ENCODE data around the gene ATP6V1B1.

Gene ATP6V1B1

GRCh38 chr2:70977605-70978205 is 42.0 kb downstream of the ATP6V1B1 start:
- no peak for DNase-seq

GRCh38 chr2:70978341-70979179 is 42.9 kb downstream of the ATP6V1B1 start, which contains the start of gene ANKRD53:
Gene ANKRD53, plus strand, starts transcription at chr2:70978630. Its CDS starts 16 bp downstream, at chr2:70978646.
- peak; percentile 72 for DNase-seq

- DNase-seq, result no peak
These were observed 43.4 kb downstream of the ATP6V1B1 start for GRCh38 chr2:70979180-70979488.

GRCh38 chr2:70979626-70980025 is 43.9 kb downstream of the ATP6V1B1 start:
- peak; percentile 17 for DNase-seq

GRCh38 chr2:70981421-70981820 is 45.7 kb downstream of the ATP6V1B1 start:
- no peak for DNase-seq

- peak; percentile 16 for DNase-seq
These were observed 46.4 kb downstream of the ATP6V1B1 start for GRCh38 chr2:70981866-70982810.

GRCh38 chr2:70982971-70983370 is 47.3 kb downstream of the ATP6V1B1 start:
- DNase-seq, result peak; percentile 9

- no peak for DNase-seq
These were observed 48.0 kb downstream of the ATP6V1B1 start for GRCh38 chr2:70983506-70984227.

- peak; percentile 10 for DNase-seq
These were observed 48.5 kb downstream of the ATP6V1B1 start for GRCh38 chr2:70984228-70984575.

GRCh38 chr2:70984576-70985282 is 49.0 kb downstream of the ATP6V1B1 start:
- peak; percentile 43 for DNase-seq

- DNase-seq, result no peak
These were observed 49.6 kb downstream of the ATP6V1B1 start for GRCh38 chr2:70985283-70985688.

- DNase-seq, result no peak
These were observed 50.3 kb downstream of the ATP6V1B1 start for GRCh38 chr2:70985956-70986355.

GRCh38 chr2:70986499-70987189 is 50.9 kb downstream of the ATP6V1B1 start:
- no peak for DNase-seq

GRCh38 chr2:70987386-70987785 is 51.7 kb downstream of the ATP6V1B1 start:
- no peak for DNase-seq

GRCh38 chr2:70988151-70988550 is 52.5 kb downstream of the ATP6V1B1 start:
- peak; percentile 53 for DNase-seq

GRCh38 chr2:70988726-70989648 is 53.3 kb downstream of the ATP6V1B1 start:
- no peak for DNase-seq

- DNase-seq, result no peak
These were observed 54.5 kb downstream of the ATP6V1B1 start for GRCh38 chr2:70990216-70990615.

GRCh38 chr2:70991142-70991541 is 55.4 kb downstream of the ATP6V1B1 start:
- no peak for DNase-seq

- no peak for DNase-seq
These were observed 56.0 kb downstream of the ATP6V1B1 start for GRCh38 chr2:70991742-70992141.

All from right hindlimb (tissue), 1 donor.